ENCODE measurements around the gene PLEKHM2.

Gene PLEKHM2

GRCh38 chr1:15702722-15703550 is 18.8 kb downstream of the PLEKHM2 start:
- DNase-seq = no peak

GRCh38 chr1:15703562-15703961 is 19.4 kb downstream of the PLEKHM2 start:
- no peak for DNase-seq

DNA sequence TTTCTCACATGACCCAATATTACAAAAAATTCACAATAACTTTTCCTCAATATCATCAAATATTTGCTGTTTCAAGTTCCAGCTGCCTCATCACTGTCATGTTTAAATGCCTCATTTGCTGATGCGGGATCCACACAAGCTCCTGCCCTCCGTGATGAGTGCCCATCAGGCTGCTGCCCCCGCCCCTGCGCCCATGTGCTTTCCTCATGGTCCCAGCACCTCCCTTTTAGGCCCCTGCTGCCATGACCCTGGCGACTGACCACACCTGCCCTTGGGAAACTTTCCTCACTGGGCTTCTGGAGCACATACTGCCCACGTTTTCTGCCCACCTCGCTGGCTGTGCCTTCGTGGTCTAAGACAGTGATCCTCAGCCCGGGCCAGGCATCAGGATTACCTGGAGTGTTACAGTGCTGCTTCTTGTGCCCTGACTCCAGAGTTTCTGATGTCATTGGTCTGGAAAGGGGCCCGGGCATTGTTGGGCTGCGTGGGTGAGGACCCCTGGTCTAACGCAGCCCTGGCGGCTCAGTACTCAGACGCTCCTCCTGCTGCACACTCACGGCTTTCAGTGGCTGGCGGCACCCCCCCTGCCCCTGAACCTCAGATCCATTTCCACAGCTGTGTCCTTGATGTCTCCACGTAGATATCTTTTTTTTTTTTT is 20.5 kb downstream of the PLEKHM2 start:
- no peak for DNase-seq

- no peak for DNase-seq
Measured at GRCh38 chr1:15705184-15705566, 21.1 kb downstream of the PLEKHM2 start.

DNA sequence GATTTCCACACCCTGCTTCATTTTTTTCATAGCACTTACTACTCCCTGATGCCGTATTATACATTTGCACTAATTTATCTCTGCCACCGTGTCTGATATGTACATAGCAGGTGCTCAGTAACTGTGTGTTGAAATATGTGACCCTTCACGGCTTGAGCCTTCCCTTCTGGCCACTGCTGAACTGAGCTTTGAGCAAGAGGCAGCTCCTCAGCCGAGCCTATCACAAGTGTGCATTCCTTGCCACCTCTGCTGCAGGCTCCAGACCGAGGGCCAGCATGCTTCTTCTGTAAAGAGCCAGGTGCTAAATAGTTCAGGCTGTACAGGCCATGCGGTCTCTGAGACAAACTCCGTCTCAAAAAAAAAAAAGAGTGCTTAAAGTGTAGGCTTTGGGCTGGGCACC is 22.6 kb downstream of the PLEKHM2 start:
- no peak for DNase-seq

GRCh38 chr1:15707239-15707925 is 23.3 kb downstream of the PLEKHM2 start:
- DNase-seq = no peak

DNA sequence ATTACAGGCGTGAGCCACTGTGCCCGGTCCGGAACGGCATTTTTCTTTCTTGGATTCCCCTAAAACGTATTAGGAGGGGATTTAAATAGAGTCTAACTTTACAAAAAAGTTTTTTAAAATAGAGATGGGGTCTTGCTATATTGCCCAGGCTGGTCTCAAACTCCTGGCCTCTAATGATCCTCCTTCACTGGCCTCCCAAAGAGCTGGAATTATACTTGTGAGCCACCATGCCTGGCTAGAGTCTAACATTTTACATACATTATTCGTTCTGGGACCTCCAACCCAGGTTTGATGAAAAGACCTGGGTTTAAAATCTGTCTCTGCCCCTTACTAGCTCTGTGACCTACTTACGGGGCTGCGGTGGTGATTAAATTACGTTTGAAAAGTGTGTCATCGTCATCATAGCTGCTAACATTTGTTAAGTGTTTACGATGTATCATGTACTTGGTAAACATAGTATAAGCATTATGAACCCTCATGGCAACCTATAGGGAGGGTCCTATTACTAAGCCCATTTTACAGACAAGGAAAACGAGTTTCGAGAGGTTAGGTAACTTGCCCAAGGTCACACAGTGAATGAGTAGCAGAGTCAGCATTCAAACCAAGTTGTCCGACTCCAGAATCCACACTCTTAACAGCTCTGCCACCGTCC is 24.5 kb downstream of the PLEKHM2 start:
- no peak for DNase-seq

- DNase-seq = no peak
Measured at GRCh38 chr1:15709226-15709625, 25.1 kb downstream of the PLEKHM2 start.

DNA sequence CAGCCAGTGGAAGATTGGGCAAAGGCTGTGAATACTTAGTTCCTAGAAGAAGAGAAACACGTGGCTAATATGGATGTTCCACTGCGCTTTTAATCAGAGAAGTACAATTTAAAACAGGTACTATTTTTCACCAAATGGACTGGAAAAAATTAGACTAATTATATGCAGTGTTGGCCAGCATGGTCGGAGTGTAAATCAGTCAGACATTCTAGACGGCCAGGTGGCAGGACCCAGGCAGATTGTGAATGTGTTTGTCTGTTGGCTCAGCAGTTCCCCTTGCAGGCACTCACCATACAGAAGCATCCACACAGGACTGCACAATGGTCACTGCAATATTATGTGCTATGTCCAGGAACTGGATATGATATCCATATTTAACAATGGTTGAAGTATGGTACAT is 28.0 kb downstream of the PLEKHM2 start:
- DNase-seq = no peak

GRCh38 chr1:15714406-15715136 is 30.5 kb downstream of the PLEKHM2 start:
- no peak for DNase-seq

DNA sequence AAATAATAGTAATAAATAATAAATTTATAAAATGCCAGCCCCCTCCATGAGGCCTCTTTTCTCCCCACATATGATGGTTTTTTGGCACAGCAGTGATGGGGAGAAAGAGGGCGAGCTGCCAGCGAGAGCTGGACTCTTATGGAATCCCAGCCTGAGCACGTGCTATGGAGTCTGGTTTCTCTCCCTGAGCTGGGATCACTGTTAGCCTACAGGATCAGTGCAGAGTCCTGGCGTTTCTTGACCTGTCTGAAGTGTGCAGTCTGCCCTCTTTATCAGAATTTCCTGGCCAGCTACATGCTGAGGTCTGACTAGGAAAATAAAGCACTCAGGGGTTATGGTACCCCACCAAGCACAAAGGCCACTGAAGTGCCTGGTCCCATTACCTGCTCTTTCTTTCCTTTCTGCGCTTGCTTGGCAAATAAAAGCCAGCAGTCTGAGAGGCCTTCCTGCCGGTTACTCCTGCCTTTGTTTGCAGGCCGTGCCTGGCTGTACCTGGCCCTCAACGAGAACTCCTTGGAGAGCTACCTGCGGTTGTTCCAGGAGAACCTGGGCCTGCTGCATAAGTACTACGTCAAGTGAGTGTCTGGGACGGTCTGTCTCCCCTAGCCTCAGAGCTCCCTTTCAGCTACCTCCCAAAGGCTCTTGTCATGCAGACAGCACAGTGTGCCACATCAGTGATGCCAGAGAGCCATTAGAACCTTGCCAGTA is 33.5 kb downstream of the PLEKHM2 start:
- no peak for DNase-seq

DNA sequence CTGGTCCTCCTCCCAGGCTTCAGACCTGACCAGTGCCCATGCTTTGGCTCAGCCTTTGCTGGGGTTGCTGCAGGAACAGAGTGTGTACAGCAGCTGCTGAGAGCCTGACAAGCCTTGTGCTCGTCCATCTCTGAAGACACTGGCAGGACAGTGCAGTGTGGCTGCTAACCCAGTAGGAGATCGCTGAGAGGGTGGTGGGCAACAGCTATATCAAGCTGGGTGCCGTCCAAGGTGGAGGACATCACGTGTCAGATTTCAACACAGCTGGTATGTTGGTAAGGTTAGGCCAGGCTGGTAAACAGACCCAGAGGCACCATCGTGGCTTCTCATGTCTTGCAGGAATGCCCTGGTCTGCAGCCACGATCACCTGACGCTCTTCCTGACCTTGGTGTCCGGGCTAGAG is 34.1 kb downstream of the PLEKHM2 start:
- DNase-seq = no peak

- no peak for DNase-seq
Measured at GRCh38 chr1:15719381-15720120, 35.4 kb downstream of the PLEKHM2 start.

GRCh38 chr1:15720861-15721260 is 36.7 kb downstream of the PLEKHM2 start:
- DNase-seq = no peak

DNA sequence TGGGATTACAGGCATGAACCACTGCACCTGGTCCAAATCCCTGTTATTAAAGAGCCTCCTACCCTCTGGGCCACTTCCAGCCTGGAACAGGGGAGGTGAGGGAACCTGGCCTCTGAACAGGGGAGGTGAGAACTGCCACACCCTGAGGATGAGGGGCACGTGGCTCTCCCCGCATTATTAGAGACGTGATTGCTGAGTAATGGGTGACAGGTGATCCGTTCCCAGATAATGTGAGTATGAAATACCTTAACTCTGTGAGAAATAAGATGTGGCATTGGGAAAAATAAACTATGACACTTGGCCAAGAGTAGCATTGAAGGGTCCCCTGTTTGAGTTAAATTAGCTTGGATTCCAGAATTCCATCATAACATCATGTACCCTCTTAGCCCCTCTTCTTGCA is 38.3 kb downstream of the PLEKHM2 start:
- no peak for DNase-seq

- no peak for DNase-seq
Measured at GRCh38 chr1:15722836-15723532, 38.9 kb downstream of the PLEKHM2 start.

- DNase-seq = no peak
Measured at GRCh38 chr1:15723631-15724246, 39.6 kb downstream of the PLEKHM2 start.

DNA sequence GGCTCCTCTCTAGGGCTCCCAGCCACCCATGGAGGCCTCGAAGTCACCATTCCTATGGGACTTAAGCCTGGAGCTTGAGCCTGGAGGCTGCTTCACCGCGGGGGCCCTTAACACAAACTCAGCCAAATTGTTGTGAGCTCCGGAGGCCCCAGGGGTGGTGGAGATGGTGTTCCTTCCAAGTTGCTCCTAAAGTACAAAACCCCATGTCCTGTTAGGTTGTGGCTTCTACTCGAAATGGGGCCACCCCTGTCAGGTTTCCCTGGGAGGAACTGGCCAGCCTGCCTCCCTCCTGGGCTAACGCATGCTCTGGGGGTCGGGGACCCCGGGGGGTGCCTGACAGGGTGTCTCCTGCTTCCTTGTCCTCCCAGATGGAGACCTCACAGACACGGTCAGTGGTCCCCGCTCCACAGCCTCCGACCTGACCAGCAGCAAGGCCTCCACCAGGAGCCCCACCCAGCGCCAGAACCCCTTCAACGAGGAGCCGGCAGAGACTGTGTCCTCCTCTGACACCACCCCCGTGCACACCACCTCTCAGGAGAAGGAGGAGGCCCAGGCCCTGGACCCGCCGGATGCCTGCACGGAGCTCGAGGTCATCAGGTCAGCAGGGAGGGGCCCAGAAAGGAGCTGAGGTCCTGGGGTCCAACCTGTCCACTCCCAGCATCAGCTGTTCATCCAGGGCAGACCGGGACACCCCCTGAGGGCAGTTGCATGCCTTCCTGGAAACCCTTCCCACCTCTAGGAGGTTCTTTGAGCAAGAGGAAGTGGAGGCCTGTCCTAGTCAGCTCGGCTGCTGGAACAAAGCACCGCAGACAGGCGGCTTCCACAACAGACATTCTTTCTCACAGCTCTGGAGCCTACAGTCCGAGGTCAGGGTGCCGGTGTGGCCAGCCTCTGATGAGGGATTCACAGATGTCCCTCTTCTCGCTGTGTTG is 41.1 kb downstream of the PLEKHM2 start:
- DNase-seq = no peak

DNA sequence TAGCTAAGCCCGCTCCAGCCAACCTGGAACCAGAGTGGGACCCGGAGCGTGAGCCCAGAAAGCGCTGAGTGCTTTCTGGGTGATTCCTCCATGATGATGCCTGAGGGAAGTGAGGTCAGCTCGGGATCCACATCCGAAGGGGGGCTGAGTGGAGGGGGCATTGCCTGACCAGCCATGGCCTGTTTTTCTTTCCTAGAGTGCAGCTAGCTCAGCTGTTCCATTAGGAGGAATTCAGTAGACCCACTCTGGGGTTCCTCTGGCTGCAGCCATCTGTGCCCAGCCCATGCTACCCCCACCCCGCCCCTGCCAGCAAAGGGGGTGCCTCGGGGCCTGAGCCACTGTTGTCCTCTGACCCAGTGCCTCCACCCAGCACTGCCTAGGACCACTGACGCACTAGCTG is 42.4 kb downstream of the PLEKHM2 start:
- no peak for DNase-seq

Measured in T-helper 2 cell (primary cell).